Gastroesophageal sphincter (tissue), 3 donors: ENCODE results near the gene SNAPC3.

Experiments used
- POLR2AphosphoS5 ChIP-seq: sonication (generic); formaldehyde crosslinking; IDR thresholded peaks from one replicate; pipeline ENCODE4 v1.6.1; 2017; ENCODE audit warnings: antibody characterized with exemption
- TF ChIP-seq, protein P1 (sequence below), 4 experiments: fragments of 200-600 bp in 2 of 4; fragments of 450-650 bp in 2 of 4; sonication (generic) in 1 of 4; IDR thresholded peaks; one replicate each; pipeline ENCODE4 v1.5.1; 2017 to 2019; ENCODE audit warnings: antibody characterized with exemption in 4 of 4, mild to moderate bottlenecking in 2 of 4, moderate library complexity in 2 of 4

DNA sequence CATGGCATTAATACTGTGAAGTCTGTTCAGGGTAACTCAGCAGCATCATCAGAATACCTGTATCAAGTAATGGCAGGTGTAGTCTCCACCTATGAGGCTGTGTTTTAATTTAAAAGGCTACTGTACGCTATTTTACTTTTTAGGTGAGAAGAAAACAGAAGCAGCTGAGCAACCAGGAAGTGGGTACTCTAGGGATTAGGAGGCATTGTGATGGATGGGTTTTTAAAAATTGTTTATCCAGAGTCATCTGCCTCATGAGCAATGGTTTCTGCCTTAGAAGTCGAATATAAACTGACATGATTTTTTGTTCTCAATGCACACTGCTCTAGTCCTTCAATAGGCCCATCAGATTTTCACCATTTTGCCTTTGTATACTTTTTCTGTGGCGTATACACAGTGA, 45.5 kb downstream of the SNAPC3 start:
- no peak for TF ChIP-seq POLR2AphosphoS5
- TF ChIP-seq, protein P1, sequence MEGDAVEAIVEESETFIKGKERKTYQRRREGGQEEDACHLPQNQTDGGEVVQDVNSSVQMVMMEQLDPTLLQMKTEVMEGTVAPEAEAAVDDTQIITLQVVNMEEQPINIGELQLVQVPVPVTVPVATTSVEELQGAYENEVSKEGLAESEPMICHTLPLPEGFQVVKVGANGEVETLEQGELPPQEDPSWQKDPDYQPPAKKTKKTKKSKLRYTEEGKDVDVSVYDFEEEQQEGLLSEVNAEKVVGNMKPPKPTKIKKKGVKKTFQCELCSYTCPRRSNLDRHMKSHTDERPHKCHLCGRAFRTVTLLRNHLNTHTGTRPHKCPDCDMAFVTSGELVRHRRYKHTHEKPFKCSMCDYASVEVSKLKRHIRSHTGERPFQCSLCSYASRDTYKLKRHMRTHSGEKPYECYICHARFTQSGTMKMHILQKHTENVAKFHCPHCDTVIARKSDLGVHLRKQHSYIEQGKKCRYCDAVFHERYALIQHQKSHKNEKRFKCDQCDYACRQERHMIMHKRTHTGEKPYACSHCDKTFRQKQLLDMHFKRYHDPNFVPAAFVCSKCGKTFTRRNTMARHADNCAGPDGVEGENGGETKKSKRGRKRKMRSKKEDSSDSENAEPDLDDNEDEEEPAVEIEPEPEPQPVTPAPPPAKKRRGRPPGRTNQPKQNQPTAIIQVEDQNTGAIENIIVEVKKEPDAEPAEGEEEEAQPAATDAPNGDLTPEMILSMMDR (IDR thresholded peaks at IDR 0.05), result no peak
